ENCODE data around the gene ATP6V0B.

DNA sequence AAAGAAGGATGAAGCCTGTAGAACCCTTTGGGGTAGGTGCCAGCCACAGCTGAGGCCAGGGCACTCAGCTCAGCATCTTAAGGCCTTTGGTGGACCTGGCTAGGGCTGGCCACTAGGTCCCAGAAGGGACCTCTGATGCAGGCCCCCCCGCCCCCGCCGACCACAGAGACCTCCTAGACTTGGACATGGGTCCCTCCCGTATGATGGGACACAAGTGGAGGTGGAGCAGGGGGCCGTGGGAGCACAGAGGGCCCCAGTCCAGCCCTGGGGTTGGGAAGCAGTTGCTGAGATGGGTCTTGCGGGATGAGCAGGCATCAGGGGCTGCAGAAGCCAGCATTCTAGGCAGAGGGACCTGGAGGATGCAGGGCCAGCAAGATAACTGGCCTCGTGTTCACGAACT lies 7.5 kb downstream of the ATP6V0B start:
- TF ChIP-seq, protein P1, sequence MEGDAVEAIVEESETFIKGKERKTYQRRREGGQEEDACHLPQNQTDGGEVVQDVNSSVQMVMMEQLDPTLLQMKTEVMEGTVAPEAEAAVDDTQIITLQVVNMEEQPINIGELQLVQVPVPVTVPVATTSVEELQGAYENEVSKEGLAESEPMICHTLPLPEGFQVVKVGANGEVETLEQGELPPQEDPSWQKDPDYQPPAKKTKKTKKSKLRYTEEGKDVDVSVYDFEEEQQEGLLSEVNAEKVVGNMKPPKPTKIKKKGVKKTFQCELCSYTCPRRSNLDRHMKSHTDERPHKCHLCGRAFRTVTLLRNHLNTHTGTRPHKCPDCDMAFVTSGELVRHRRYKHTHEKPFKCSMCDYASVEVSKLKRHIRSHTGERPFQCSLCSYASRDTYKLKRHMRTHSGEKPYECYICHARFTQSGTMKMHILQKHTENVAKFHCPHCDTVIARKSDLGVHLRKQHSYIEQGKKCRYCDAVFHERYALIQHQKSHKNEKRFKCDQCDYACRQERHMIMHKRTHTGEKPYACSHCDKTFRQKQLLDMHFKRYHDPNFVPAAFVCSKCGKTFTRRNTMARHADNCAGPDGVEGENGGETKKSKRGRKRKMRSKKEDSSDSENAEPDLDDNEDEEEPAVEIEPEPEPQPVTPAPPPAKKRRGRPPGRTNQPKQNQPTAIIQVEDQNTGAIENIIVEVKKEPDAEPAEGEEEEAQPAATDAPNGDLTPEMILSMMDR (IDR thresholded peaks at IDR 0.05), result no peak
- TF ChIP-seq HDAC2 (IDR thresholded peaks at IDR 0.05), result no peak
- TF ChIP-seq NFE2L2 (conservative IDR thresholded peaks at IDR 0.05; ENCODE audit: low read length), result no peak
- TF ChIP-seq RNF2 (IDR thresholded peaks at IDR 0.05; ENCODE audit: borderline replicate concordance, low read depth), result no peak
- TF ChIP-seq ZFP36 (IDR thresholded peaks at IDR 0.05; ENCODE audit: borderline replicate concordance, partially characterized antibody), result no peak
- no peak for TF ChIP-seq POLR2A (IDR thresholded peaks at IDR 0.05; ENCODE audit: low read length)
- TF ChIP-seq, protein P2, sequence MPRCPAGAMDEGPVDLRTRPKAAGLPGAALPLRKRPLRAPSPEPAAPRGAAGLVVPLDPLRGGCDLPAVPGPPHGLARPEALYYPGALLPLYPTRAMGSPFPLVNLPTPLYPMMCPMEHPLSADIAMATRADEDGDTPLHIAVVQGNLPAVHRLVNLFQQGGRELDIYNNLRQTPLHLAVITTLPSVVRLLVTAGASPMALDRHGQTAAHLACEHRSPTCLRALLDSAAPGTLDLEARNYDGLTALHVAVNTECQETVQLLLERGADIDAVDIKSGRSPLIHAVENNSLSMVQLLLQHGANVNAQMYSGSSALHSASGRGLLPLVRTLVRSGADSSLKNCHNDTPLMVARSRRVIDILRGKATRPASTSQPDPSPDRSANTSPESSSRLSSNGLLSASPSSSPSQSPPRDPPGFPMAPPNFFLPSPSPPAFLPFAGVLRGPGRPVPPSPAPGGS (IDR thresholded peaks at IDR 0.05), result no peak

Measured in A549 (cell line).